Prostate gland (tissue), 2 donors: Measurements from ENCODE around the gene PATL1.
A peak's percentile ranks its signal among the peaks of the same experiment; 100 is the strongest.

Experiments used
- POLR2A ChIP-seq: fragments of 450-650 bp; IDR thresholded peaks from one replicate; pipeline ENCODE4 v1.6.1; 2016; ENCODE audit warnings: antibody characterized with exemption, mild to moderate bottlenecking
- TF ChIP-seq, protein P1 (sequence below), 4 experiments: fragments of 200-600 bp in 2 of 4; fragments of 450-650 bp in 2 of 4; sonication (generic) in 2 of 4; IDR thresholded peaks; 1 replicate in 3 of 4; 2 replicates in 1 of 4; pipeline ENCODE4 v1.5.1; 2016 to 2019; ENCODE audit warnings: antibody characterized with exemption in 4 of 4, mild to moderate bottlenecking in 2 of 4, moderate library complexity in 2 of 4

DNA sequence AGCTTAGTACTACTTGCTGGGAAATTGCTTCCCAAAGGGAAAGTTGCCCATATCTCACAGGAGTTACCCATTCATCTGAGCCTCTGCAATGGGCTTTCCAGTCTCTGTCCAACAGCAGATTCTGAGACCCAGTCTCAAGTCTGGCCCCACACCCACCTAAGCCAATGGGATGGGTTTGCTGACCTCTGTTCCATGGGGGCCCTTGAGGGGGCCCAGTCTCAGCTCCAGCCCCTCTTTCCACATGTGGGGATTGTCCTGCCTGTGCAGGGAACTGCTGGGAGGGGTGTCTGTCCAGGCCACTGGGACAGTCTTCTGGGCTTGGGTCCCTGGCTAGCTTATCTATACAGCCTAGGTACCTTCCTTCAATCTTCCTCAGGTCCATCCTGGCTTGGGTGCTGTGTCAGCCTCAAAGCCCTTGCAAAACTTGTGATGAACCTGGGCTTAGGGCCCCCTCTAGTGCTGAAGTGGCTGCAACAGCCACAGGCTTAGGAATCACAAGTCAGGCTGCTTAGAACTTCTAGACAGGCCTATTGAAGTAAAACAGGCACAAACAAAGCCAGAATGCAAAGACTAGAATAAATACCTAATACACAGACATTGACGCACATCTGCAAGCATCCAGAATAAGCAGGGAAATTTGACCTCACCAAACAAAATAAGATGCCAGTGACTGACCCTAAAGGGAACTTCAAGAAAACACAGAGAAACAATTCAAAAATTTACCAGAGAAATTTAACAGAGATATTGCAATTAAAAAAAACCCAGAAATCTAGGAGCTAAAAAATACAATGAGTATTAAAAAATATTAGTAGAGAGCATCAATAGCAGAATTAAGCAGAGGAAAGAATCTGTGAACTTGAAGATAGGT is 11.7 kb upstream of the PATL1 start:
- no peak for TF ChIP-seq POLR2A
- TF ChIP-seq, protein P1, sequence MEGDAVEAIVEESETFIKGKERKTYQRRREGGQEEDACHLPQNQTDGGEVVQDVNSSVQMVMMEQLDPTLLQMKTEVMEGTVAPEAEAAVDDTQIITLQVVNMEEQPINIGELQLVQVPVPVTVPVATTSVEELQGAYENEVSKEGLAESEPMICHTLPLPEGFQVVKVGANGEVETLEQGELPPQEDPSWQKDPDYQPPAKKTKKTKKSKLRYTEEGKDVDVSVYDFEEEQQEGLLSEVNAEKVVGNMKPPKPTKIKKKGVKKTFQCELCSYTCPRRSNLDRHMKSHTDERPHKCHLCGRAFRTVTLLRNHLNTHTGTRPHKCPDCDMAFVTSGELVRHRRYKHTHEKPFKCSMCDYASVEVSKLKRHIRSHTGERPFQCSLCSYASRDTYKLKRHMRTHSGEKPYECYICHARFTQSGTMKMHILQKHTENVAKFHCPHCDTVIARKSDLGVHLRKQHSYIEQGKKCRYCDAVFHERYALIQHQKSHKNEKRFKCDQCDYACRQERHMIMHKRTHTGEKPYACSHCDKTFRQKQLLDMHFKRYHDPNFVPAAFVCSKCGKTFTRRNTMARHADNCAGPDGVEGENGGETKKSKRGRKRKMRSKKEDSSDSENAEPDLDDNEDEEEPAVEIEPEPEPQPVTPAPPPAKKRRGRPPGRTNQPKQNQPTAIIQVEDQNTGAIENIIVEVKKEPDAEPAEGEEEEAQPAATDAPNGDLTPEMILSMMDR (IDR thresholded peaks at IDR 0.05) = peak in 3 of 4 experiments; percentile 38 to 73 (median 72)
